Left renal pelvis (tissue), 4 donors: Measurements from ENCODE around the gene PI4KA. TPM values are rescaled to one million over a fixed set of nuclear protein-coding genes. Genes with fewer than 3 reads are reported as not detected.
"Not testable (repeated sequence)": the region's sequence is repeated elsewhere in the genome, so short reads cannot be mapped to it uniquely, and the experiment has no call there.

Experiments used
- DNase-seq, 4 donors: peaks; one replicate each; pipeline ENCODE4 v3.0.0-alpha.2; 2013; ENCODE audit warnings: low read depth in 4 of 4, low spot score in 3 of 4
- polyA plus RNA-seq, 4 donors: library from polyadenylated mRNA; unstranded; fragments of 120-200 nt; gene quantifications; one replicate each; pipeline ENCODE4 v1.2.1, GENCODE V29; 2013; ENCODE audit not compliant: insufficient read length in 4 of 4

PI4KA gene
- polyA plus RNA-seq, 4 donors = 48.9 to 92.8 (median 62.9) TPM

DNA sequence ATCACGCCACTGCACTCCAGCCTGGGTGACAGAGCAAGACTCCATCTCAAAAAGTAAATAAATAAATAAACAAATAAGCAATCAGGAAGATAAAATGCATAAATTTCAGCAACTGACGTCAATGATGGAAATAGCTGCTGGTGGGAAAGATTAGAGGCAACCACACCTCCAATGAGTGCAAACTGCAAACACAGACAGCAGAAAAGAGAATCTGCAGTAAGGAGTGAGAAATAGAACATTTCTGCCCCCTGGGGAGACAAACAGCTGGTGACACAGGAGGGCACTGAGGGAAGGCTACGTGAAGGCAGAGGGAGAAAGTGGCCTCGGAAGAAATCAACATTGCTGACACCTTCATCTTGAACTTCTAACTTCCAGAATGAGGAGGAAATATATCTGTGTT lies 6.5 kb downstream of the PI4KA start:
- no peak for DNase-seq

DNA sequence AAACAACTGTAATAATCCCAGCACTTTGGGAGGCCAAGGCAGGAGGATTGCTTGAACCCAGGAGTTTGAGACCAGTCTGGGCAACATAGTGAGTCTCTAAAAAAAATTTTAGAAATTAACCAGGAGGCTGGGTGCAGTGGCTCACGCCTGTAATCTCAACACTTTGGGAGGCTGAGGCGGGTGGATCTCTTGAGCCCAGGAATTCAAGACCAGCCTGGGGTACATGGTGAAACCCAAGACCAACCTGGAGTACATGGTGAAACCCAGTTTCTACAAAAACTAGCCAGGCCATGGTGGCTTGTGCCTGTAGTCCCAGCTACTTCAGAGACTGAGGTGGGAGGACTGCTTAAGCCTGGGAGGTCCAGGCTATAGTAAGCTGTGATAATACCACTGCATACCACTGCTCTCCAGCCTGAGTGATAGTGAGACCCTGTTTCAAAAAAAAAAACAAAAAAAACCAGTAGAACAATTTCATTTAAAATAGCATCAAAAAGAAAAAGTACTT lies 11.2 kb downstream of the PI4KA start:
- no peak for DNase-seq

DNA sequence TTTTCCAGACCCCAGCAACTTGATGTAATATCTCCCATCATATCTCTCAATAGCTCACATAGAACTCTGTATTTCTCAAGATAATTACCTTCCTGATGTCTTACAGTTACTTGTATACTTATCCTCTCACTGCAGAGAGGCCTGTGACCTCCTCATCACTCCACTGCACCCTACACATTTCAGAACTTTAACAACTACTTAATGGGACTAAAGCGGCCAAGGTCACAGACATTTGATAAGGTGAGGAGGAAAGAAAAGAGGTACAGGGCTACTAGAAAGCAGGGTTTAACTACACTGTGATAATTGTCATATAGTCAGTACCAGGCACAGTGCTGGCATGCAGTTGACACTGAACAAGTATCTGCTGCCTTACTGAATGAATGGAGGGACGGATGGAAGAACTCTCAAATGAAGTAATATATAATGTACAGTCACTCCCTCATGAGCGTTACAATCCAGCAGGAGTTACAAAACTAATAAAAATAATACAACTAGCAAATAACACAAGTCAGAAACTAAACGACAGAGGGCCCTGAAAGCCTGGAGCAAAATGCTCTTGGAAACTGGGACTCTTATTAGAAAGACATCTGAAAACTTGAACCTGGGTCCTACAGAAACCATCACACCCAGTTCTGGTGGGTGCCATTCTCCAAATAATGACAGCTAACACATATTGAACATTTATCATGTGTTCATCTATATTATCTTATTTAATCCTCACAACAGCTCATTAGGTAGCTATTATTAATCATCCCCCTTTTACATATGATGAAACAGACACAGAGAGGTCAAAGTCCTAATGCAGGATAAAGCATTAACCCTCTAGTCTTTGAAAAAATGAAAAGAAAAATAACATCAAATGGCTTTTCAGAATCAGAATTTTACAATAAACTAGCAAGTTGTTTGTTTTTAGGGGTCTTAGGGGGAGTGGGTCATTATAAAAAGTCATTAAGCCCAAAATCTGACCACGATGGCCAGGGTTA lies 14.3 kb downstream of the PI4KA start:
- DNase-seq = no peak

DNA sequence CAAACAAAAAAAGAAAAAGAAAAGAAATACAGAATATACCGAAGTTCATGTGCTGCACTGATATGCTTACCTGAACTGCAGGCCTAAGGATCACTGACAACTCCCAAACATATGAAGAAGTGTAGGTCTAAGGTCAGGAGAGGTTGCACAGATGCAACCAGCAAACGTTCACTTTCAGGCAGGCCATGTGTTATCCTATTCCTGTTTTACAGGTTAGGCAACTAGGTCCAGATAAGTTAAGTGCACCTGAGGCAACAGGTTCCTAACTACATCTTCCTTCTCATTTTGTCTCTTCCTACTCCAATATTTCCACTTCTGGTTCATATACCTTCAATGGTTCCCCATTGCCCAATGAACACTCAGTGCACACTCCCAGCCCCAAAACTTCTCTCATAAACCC lies 15.1 kb downstream of the PI4KA start:
- DNase-seq = no peak

DNA sequence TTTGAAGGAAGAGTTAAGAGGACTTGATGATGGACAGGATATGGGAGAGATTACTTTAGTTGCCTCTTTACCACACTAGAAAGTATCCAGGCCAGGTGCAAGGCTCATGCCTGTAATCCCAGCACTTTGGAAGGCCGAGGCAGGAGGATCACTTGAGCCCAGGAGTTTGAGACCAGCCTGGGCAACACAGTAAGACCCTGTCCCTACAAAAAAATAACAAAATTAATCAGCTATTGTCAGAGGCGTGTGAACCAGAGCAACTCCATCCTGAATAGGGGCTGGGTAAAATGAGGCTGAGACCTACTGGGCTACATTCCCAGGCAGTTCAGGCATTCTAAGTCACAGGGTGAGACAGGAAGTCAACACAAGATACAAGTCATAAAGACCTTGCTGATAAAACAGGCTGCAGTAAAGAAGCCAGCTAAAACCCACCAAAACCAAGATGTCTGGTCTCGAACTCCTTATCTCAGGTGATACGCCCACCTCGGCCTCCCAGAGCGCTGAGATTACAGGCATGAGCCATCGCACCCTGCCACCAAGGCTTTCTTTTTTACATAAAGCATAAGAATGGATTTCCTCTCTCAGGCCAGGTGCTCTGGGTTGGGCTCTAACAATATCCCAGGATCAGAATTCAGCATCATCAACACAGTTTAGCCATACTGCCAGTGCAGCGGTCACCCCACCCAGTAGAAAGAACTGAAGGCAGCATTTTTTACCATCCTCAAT lies 17.8 kb downstream of the PI4KA start:
- DNase-seq = no peak

DNA sequence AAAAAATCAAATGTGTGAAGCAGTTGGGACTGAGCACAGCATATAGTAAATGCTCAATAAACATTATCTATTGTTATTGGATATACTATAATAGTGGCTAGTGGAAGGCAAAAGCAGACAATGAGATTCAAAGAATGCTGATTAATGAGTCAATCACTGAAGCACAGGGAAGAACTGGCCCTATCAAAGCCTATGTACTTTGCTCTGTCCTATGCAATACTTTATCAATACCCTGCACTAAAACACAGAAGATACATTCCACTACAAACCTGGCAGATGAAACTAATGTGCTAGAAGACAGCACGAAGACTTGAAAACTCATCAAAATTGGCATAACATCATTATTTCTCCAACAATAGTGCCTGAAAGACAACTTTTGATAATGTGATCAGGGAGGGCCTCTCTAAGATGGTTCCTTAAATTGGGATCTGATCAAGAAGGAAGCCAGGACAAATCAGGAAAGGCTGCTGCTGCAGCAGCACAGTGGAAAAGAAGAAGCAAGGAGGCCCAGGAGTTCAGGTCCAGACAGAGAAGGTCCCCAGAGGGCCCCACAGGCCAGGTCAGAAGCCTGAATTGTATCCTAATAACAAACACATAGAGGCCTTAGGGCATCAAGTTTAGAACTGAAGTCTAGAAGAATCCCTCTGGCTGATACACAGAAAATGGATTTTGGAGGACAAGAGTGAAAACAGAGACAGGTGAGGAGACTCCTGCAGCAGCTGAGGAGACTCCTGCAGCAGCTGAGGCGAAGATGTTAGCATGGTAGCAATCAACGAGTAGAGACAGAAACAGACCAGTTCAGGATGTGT lies 18.6 kb downstream of the PI4KA start:
- DNase-seq = no peak

DNA sequence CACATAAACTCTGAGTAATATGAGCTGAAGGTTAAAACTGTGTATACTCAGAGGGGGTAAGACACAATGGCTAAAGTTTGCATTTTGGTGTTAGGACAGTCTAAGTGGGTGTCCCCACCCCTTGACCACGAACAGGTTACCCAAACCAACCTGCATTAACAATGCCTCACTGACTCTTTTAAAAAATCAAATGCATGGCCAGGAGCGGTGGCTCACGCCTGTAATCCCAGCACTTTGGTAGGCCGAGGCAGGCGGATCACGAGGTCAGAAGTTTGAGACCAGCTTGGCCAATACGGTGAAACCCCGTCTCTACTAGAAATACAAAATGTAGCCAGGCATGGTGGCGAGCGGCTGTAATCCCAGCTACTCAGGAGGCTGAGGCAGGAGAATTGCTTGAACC lies 19.3 kb downstream of the PI4KA start:
- DNase-seq = not testable (repeated sequence)

DNA sequence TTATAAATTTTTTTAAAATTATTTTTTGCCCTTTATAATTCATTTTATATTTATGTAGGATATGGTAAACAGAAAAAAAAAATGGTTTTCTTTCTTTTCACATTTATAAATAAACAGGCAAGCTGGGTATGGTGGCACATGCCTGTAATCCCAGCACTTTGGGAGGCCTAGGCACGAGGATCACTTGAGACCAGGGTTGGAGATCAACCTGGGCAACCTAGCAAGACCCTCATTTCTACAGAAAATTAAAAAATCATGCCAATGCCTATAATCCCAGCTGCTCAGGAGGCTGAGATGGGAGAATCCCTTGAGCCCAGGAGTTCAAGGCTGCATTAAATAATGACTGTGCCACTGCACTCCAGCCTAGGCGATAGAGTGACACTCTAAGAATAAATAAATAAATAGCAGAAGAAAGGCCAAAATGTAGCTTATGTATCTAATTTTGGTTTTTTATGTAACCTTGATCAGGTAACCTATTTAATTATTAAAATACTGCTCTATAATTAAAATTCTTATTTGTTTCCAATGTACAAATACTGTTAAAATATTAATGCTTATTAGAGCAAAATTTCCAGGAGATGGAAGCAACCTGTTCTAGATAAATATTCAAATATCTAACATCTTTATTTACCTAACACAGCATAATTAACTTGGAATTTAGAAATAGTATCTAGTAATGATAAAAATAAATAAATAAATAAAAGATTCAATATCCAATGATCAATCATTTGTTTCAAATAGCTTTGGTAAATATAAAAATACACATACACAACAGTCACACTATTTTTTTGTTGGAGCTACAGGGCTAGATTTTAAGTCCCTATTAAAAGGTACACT lies 21.4 kb downstream of the PI4KA start:
- DNase-seq = no peak

DNA sequence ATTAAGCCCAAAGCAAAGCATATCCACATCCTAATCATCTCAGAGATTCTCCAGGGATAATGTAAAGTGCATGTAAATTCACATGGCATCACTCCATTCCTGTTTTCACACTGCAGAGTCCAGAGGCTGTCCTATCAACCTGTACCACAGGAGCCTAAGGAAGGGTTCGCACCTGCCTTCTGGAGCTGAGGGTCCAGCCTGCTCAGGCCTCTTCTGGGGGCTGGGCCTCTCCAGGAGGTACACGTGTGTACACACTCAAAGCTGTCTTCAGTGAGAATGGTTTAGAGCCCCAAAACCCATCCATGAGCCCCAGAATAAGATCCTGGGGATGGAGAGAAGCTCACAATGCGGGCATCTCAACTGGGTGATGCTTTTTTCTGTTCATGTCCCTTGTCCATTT lies 23.9 kb downstream of the PI4KA start:
- no peak for DNase-seq

DNA sequence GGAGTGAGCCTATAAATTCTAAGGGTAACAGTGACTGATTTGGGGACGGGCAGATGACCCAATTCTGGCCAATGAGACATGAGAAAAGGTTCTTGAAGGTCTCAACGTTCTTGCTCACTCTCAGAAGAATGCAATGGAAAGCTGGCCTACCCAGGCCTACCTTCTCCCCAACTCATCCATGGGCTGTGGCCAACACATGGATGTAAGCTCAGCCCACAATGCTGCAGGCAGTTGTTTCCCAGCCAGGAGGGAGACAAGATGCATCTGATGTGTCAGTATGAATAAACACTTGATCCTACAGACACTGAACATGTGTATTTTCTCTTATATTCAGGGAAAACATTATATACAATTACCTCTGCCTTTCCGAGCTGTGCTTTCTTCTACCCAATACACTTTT lies 24.4 kb downstream of the PI4KA start:
- DNase-seq = no peak

DNA sequence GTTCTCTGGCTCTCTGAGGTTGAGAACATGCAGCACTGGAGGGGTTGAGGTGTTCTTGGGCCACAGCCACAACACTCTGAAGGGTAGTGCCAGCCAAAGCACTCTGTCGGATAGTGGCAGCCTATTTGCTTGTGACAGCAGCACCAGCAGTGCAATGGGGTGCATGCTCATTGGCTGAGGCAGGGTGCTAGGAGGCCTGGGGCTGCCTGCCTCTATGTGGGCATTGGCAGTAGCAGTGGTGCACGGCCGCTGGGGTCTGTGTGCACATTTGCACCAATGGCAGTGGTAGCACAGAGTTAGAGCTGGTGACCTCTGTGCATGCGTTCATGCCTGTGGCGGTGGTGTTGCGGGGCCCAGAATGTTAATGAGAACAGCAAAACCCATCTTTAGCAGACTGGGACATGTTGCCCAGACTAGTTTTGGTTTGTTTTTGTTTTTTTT lies 25.4 kb downstream of the PI4KA start:
- no peak for DNase-seq

DNA sequence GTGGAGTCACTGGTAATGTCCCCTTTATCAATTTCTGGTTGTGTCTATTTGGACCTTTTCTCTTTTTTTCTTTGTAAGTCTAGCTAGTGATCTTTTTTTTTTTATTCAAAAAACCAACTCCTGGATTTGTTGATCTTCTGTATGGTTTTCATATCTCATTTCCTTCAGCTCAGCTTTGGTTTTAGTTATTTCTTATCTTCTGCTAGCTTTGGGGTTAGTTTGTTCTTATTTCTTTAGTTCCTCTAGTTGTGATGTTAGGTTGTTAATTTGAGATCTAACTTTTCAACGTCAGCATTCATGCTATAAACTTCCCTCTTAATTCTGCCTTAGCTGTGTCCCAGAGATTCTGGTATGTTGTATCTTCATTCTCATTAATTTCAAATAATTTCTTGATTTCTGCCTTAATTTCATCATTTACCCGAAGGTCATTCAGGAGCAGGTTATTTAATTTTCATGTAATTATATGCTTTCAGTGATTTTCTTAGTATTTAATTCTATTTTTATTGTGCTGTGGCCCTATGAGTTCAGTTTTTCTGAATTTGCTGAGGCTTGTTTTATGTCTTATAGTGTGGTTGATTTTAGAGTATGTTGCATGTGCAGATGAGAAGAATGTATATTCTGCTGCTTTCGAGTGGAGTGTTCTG lies 29.0 kb downstream of the PI4KA start:
- no peak for DNase-seq

DNA sequence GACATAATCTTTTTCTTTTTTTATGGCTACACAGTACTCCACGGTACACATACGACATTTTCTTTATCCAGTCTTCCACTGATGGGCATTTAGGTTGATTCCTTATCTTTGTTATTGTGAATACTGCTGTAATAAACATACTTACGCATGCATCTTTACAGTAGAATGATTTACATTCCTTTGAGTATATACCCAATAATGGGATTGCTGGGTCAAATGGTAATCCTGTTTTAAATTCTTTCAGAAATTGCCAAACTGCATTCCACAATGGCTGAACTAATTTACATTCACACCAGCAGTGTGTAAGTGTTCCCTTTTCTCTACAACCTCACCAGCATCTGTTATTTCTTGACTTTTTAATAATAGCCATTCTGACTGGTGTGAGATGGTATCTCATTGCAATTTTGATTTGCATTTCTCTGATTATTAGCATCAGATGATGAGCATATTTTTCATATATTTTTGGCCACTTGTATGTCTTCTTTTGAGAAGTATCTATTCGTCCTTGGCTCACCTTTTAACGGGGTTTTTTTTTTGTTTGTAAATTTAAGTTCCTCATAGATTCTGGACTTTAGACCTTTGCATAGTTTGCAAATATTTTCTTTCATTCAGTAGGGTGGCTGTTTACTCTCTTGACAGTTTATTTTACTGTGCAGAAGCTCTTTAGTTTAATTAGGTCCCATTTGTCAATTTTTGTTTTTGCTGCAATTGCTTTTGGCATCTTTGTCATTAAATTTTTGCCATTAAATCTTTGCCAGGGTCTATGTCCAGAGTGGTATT lies 32.0 kb downstream of the PI4KA start:
- DNase-seq = not testable (repeated sequence)

DNA sequence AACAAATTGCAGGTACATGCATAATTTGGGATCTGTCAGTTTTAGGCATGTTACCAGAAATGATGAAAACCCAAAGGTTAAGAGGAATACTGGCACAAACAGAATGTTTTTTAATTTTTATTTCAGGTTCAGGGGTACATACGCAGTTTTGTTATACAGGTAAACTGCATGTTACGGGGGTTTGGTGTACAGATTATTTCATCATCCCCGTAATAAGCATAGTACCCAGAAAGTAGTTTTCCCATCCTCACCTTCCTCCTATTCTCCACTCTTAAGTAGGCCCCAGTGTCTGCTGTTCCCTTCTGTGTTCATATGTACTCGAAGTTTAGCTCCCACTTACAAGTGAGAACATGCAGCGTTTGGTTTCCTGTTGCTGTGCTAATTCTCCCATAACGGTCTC lies 33.0 kb downstream of the PI4KA start:
- no peak for DNase-seq

DNA sequence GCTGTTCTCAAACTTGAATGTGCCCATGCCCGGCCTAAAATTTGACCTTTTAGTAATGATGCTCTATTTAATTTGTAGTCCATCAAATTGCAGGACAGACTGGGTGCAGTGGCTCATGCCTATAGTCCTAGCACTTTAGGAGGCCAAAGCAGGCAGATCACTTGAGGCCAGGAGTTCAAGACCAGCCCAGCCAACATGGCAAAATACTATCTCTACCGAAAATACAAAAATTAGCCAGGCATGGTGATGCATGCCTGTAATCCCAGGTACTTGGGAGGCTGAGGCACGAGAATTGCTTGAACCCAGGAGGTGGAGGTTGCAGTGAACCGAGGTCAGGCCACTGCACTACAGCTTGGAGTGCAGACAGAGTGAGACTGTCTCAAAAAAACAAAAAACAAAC lies 33.4 kb downstream of the PI4KA start:
- DNase-seq = not testable (repeated sequence)

DNA sequence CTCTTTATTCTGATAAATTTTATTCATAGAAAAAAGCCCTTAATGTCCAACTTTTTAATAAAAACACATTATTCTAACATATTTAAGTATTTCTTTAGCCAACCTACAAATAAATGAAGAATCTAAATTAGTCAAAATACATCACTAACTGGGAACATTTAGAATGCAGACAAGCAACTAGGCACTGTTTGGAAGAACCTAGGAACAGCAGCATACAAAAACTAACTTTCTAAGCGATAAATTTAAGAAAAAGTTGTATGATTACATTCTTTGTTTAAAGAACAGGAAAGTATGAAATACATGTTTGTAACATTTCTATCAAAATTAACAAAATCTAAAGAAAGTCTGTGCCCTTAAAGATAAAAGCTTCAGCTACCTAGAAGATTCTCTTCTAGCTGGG lies 35.3 kb downstream of the PI4KA start:
- no peak for DNase-seq

DNA sequence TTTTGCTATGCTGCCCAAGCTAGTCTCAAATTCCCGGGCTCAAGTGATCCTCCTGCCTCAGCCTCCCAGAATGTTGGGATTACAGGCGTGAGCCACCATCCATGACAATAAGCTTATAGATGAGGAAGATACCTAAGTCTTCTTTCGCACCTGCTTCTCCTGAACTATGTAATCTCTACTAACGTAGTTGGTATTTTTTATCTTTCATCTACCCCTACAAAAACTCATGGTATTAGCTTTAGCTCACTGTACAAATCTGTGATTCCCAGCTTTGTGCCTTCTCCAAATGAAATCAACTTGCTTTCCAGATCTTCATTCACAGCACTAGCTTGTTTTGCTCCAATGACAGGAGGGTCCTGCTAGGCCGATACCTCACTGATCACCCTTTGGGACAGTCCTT lies 36.4 kb downstream of the PI4KA start:
- DNase-seq = no peak

DNA sequence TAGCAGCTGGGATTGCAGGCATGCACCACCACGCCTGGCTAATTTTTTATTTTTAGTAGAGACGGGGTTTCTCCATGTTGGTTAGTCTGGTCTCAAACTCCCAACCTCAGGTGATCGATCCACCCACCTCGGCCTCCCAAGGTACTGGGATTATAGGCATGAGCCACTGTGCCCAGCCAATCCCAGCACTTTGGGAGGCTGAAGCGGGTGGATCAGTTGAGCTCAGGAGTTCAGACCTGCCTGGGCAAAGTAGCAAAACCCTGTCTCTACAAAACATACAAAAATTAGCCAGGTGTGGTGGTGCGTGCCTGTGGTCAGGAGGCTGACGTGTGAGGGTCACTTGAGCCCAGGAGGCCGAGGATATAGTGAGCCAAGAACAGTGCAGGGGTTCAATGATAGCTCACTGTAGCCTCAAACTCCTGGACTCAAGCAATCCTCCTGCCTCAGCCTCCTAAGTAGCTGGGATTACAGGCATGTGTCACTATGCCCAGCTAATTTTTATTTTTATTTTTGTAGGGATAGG lies 36.8 kb downstream of the PI4KA start:
- not testable (repeated sequence) for DNase-seq
